Activated T-cell treated with anti-CD3 and anti-CD28 coated beads for 24 hours (primary cell): ENCODE measurements around the gene CLEC2D.
A peak's percentile ranks its signal among the peaks of the same experiment; 100 is the strongest.
"Not testable (repeated sequence)": the region's sequence is repeated elsewhere in the genome, so short reads cannot be mapped to it uniquely, and the experiment has no call there.

Experiments used
- DNase-seq: peaks from one replicate; pipeline ENCODE4 v3.0.0-alpha.2; 2020; ENCODE audit warnings: low read depth

The CLEC2D gene

GRCh38 chr12:9669534-9669933 lies at the start of gene CLEC2D:
CLEC2D (plus strand) TSS chr12:9669713; CDS start chr12:9669735, 22 bp downstream.
- DNase-seq, result no peak

- DNase-seq, result no peak
These were observed 44.5 kb upstream of the CLEC2D start for GRCh38 chr12:9625019-9625418.

- DNase-seq, result no peak
These were observed 43.2 kb upstream of the CLEC2D start for GRCh38 chr12:9626291-9626690.

DNA sequence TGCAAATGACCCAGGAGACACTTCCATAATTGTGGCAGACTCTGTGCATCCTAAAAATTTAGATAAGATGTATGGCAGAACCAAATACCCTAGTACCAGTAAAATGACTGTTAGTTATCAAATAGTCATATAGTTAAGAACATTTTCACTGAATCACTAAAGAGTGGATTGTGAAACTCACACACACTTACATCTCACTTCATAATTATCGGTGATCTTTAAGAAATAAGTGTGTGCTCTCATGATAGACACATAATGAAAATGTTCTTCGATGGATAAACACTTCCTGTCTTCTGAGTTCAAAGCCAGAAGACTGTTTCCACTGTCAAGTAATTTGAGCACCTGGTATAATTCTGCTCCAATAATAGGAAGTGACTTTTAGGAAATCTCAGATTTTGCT lies 42.7 kb upstream of the CLEC2D start:
- no peak for DNase-seq

DNA sequence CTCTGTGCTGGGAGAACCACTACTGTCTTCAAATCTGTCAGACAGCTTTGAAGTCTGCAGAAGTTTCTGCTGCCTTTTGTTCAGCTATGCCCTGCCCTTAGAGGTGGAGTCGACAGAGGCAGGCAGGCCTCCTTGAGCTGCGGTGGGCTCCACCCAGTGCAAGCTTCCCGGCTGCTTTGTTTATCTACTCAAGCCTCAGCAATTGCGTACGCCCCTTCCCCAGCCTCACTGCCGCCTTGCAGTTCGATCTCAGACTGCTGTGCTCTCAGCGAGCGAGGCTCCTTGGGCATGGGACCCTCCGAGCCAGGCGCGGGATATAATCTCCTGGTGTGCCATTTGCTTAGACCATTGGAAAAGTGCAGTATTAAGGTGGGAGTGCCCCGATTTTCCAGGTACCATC lies 36.7 kb upstream of the CLEC2D start:
- DNase-seq, result no peak

DNA sequence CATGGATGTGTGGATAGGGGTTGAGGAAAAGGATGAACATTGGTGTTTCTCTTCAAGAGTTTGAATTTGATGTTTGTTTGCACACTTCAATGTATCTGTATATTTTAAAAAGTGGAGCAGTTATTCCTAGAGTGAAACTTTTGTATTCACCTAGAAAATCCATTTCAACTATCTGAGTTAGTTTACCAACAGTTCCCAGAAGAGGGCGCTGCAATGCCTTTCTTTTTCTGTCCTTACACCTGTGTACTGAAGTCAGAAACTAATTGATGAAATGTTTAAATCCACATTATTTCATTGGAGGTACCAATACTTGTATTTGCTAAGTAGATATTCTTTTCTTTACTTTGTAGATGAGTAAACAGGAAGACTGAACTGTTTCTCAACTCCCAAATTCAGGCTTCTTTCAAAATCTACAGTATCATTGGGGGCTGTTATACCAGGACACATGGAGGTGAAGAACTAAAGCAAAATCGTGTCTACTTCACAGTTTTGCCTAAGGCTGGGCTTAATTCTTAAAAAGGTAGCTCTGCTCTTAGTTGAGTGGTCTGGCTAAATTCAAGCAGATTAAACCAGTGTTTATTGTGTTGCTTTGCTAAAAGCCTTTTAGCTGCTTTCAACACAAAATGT lies 35.2 kb upstream of the CLEC2D start:
- peak; percentile 71 for DNase-seq

GRCh38 chr12:9634969-9635754 lies 34.4 kb upstream of the CLEC2D start:
- no peak for DNase-seq

DNA sequence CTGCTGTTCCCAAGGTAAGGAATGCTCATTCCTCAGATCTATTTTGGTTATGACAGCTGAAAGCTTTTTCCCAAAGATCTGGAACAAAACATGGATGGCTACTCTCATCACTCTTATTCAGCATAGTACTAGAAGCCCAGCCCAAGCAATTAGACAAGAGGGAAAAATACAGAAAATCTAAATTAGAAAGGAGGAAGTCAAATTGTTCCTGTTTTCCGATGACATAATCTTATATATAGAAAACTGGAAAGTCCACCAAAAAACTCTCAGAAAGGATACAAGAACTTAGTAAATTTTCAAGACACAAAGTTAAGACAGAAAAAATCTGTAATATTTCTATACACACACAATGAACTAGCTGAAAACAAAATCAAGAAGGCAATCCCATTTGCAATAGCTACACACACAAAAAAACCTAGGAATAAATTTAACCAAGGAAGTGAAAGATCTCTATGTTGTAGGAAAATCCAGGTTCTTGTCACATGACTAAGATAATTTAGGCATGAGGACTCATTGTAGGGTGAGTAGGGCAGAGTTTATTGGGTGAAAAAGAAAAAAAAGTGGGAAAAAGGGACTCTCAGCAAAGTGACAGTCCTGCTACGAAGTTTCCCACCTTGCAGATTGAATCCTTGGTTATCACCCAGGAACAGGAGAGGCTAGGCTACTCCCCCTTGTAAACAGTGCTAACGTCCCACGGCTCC lies 33.2 kb upstream of the CLEC2D start:
- no peak for DNase-seq

- no peak for DNase-seq
These were observed 32.7 kb upstream of the CLEC2D start for GRCh38 chr12:9636851-9637206.

DNA sequence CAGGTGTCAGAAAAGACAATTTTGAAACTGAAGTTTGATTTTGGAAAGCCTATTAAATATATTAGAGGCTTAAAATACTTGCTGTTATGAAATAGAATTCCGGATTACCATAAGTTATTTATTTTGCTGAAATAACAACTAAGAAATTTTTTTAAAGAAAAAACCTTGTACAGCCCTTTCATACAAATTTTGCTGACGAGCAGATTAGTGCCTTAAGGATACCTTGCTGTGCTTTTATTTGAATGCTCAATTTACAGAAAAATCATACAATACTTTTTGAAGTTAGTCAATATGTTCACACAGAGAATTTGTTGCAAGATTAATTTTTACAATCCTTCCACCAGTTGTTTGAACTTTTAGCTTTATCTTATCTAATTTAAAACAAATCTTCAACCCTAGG lies 29.5 kb upstream of the CLEC2D start:
- no peak for DNase-seq

- DNase-seq, result no peak
These were observed 26.8 kb upstream of the CLEC2D start for GRCh38 chr12:9642606-9643265.

GRCh38 chr12:9643266-9643660 lies 26.2 kb upstream of the CLEC2D start:
- DNase-seq, result no peak

- DNase-seq, result not testable (repeated sequence)
These were observed 24.4 kb upstream of the CLEC2D start for GRCh38 chr12:9644985-9645551.

- DNase-seq, result no peak
These were observed 22.4 kb upstream of the CLEC2D start for GRCh38 chr12:9646794-9647781.

GRCh38 chr12:9647825-9648700 lies 21.4 kb upstream of the CLEC2D start:
- peak; percentile 86 for DNase-seq

DNA sequence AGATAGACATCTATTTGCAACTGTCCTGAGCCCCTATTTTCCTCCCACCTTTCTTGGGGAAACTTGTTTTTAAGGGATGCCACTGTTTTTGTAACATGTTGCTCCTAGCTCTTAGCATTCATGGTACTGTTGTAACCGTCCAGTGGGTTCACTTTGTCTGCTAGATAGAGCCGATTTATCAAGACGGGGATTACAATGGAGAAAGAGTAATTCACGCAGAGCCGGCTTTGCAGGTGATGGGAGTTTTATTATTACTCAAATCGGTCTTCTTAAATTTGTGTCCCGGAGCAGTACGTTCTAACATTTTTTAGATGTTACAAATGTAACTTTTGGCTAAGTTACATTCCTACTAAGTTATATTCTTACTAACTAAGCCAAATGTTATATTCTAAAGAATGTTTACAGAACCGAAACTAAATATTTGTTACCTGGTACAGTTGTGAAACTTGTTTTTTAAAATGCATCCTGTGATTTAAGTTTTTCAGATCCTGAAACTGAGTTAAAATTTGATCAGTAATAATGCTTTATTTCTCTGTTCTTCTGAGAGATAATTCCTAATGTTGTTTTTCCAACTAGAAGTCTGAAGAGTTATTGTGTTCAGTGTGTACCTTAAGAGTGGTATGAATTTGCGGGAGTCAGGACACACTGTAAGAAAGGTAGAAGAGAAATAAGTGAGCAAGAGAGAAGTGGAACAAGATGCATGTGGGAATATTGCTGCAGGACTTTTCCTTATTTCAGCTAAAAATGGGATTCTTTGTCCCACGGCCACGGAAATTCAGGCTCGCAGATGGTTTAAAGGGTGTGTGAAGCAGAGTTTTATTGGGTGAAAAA lies 20.6 kb upstream of the CLEC2D start:
- no peak for DNase-seq

- peak; percentile 44 for DNase-seq
These were observed 20.0 kb upstream of the CLEC2D start for GRCh38 chr12:9649532-9649940.

- no peak for DNase-seq
These were observed 19.3 kb upstream of the CLEC2D start for GRCh38 chr12:9650151-9650576.

DNA sequence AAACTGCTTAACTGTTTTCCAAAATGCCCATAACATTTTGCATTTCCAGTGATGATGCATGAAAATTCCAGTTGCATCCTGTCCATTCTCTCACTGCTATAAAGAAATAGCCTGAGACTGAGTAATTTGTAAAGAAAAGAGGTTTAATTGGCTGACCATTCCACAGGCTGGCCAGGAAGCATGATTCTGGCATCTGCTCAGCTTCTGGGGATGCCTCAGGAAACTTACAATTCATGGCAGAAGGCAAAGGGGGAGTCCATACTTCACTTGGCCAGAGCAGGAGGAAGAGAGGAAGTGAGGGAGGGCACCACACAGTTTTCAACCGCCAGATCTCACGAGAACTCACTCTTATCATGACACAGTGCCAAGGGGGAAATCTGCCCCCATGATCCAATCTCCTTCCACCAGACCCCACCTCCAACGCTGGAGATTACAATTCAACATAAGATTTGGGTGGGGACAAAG lies 18.2 kb upstream of the CLEC2D start:
- DNase-seq, result peak; percentile 55
